ENCODE data around the gene XAB2. TPM values are rescaled to one million over a fixed set of nuclear protein-coding genes. Genes with fewer than 3 reads are reported as not detected.

The XAB2 gene
- total RNA-seq (2014; rRNA removed; shearing (Covaris generic)) = 26.0 and 38.5 TPM in 2 replicates

- DNase-seq (ENCODE audit: low read depth) = peak; percentile 98
Observed at GRCh38 chr19:7629347-7630054, at the start of gene XAB2, which contains the start of gene PET100. XAB2 (minus strand) TSS chr19:7629545; CDS start chr19:7629527, 18 bp downstream. PET100 (plus strand) TSS chr19:7629793; CDS start chr19:7629834, 41 bp downstream.

- DNase-seq (ENCODE audit: low read depth) = no peak
Observed at GRCh38 chr19:7677669-7678311, 48.4 kb upstream of the XAB2 start.

GRCh38 chr19:7676854-7677253 lies 47.5 kb upstream of the XAB2 start, which contains the start of gene MCEMP1:
MCEMP1 (plus strand) TSS chr19:7677090; CDS start chr19:7677121, 31 bp downstream.
- no peak for DNase-seq (ENCODE audit: low read depth)

- DNase-seq (ENCODE audit: low read depth) = no peak
Observed at GRCh38 chr19:7676376-7676775, 47.0 kb upstream of the XAB2 start.

GRCh38 chr19:7674010-7675005 lies 45.0 kb upstream of the XAB2 start:
- peak; percentile 40 for DNase-seq (ENCODE audit: low read depth)

- DNase-seq (ENCODE audit: low read depth) = no peak
Observed at GRCh38 chr19:7672522-7672921, 43.2 kb upstream of the XAB2 start.

GRCh38 chr19:7670790-7671189 lies 41.4 kb upstream of the XAB2 start:
- DNase-seq (ENCODE audit: low read depth) = no peak

GRCh38 chr19:7670150-7670783 lies 40.9 kb upstream of the XAB2 start:
- DNase-seq (ENCODE audit: low read depth) = no peak

GRCh38 chr19:7669641-7670040 lies 40.3 kb upstream of the XAB2 start:
- DNase-seq (ENCODE audit: low read depth) = no peak

- DNase-seq (ENCODE audit: low read depth) = no peak
Observed at GRCh38 chr19:7668842-7669241, 39.5 kb upstream of the XAB2 start, which contains the start of gene RETN. RETN (plus strand) TSS chr19:7669049; CDS start chr19:7669327, 278 bp downstream.

GRCh38 chr19:7665076-7665475 lies 35.7 kb upstream of the XAB2 start:
- DNase-seq (ENCODE audit: low read depth) = no peak

- no peak for DNase-seq (ENCODE audit: low read depth)
Observed at GRCh38 chr19:7663706-7664105, 34.4 kb upstream of the XAB2 start.

GRCh38 chr19:7662657-7663056 lies 33.3 kb upstream of the XAB2 start:
- DNase-seq (ENCODE audit: low read depth) = no peak

- DNase-seq (ENCODE audit: low read depth) = no peak
Observed at GRCh38 chr19:7661744-7662538, 32.6 kb upstream of the XAB2 start.

- peak; percentile 20 for DNase-seq (ENCODE audit: low read depth)
Observed at GRCh38 chr19:7658219-7658686, 28.9 kb upstream of the XAB2 start.

- DNase-seq (ENCODE audit: low read depth) = no peak
Observed at GRCh38 chr19:7657131-7657751, 27.9 kb upstream of the XAB2 start.

- no peak for DNase-seq (ENCODE audit: low read depth)
Observed at GRCh38 chr19:7655581-7655980, 26.2 kb upstream of the XAB2 start.

- peak; percentile 64 for DNase-seq (ENCODE audit: low read depth)
Observed at GRCh38 chr19:7654401-7654800, 25.1 kb upstream of the XAB2 start.

GRCh38 chr19:7652061-7652641 lies 22.8 kb upstream of the XAB2 start:
- DNase-seq (ENCODE audit: low read depth) = peak; percentile 71

Data from M059J (cell line).